ENCODE results near the gene TEX26.

DNA sequence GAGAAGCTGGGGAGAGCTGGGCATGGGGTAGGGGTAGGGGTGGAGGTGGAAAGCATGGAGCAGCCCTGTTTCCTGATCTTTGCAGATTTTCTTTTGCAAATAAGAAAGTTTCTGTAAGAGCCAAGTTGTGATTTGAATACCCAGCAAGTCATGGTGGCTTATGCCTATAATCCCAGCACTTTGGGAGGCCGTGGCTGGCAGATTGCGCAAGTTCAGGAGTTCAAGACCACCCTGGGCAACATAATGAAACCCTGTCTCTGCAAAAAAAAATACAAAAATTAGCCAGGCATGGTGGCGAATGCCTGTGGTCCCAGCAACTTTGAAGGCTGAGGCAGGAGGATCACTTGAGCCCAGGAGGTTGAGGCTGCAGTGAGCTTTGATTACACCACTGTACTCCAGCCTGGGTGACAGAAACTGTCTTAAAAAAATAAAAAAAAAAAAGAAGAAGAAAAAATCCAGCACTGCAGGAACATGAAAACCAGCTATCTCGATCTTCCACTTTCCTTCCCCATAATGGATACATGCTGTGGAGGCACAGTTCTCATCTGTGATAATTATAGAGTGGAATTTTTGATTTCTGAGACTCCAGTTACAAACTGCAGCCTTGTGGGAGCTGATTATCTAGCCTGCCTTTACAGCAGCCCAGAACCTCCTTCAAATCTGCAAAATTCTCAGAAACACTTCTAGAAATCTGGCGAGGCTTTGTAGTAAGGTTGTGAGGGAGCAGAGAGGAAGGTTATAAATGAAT lies 12.1 kb upstream of the TEX26 start:
- TF ChIP-seq, protein P1, sequence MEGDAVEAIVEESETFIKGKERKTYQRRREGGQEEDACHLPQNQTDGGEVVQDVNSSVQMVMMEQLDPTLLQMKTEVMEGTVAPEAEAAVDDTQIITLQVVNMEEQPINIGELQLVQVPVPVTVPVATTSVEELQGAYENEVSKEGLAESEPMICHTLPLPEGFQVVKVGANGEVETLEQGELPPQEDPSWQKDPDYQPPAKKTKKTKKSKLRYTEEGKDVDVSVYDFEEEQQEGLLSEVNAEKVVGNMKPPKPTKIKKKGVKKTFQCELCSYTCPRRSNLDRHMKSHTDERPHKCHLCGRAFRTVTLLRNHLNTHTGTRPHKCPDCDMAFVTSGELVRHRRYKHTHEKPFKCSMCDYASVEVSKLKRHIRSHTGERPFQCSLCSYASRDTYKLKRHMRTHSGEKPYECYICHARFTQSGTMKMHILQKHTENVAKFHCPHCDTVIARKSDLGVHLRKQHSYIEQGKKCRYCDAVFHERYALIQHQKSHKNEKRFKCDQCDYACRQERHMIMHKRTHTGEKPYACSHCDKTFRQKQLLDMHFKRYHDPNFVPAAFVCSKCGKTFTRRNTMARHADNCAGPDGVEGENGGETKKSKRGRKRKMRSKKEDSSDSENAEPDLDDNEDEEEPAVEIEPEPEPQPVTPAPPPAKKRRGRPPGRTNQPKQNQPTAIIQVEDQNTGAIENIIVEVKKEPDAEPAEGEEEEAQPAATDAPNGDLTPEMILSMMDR (IDR thresholded peaks at IDR 0.05; ENCODE audit: low read depth, low read length) = no peak
- no peak for TF ChIP-seq POLR2A (IDR thresholded peaks at IDR 0.05; ENCODE audit: extremely low read depth, insufficient read length)
- TF ChIP-seq, protein P2, sequence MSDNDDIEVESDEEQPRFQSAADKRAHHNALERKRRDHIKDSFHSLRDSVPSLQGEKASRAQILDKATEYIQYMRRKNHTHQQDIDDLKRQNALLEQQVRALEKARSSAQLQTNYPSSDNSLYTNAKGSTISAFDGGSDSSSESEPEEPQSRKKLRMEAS (IDR thresholded peaks at IDR 0.05; ENCODE audit: low read depth, low read length) = no peak
- no peak for TF ChIP-seq MYC (IDR thresholded peaks at IDR 0.05; ENCODE audit: low read depth, low read length)
